DMS79 treated with DMSO at 0.1 percent for 48 hours (cell line): ENCODE measurements around the gene FBXL13.
"Not testable (repeated sequence)": the region's sequence is repeated elsewhere in the genome, so short reads cannot be mapped to it uniquely, and the experiment has no call there.

Experiments used
- DNase-seq: peaks from one replicate; lab custom pipeline; 2025; lab: John Stamatoyannopoulos, UW

Gene FBXL13

GRCh38 chr7:103079836-103080235 is 5.2 kb upstream of the FBXL13 start:
- no peak for DNase-seq

GRCh38 chr7:103078226-103078625 is 3.6 kb upstream of the FBXL13 start:
- DNase-seq, result not testable (repeated sequence)

- no peak for DNase-seq
Measured at GRCh38 chr7:103077318-103077717, 2.7 kb upstream of the FBXL13 start.

GRCh38 chr7:103076764-103077163 is 2.2 kb upstream of the FBXL13 start:
- DNase-seq, result no peak

- peak; percentile 34 for DNase-seq
Measured at GRCh38 chr7:103075337-103075918, 832 bp upstream of the FBXL13 start.

- DNase-seq, result no peak
Measured at GRCh38 chr7:103073989-103074518, 542 bp downstream of the FBXL13 start.

- no peak for DNase-seq
Measured at GRCh38 chr7:103071000-103071399, 3.6 kb downstream of the FBXL13 start.

GRCh38 chr7:103068414-103069403 is 5.9 kb downstream of the FBXL13 start:
- DNase-seq, result no peak

GRCh38 chr7:103065667-103066066 is 8.9 kb downstream of the FBXL13 start:
- no peak for DNase-seq

- DNase-seq, result no peak
Measured at GRCh38 chr7:103063895-103064294, 10.7 kb downstream of the FBXL13 start.

- no peak for DNase-seq
Measured at GRCh38 chr7:103059471-103059870, 15.1 kb downstream of the FBXL13 start.

- no peak for DNase-seq
Measured at GRCh38 chr7:103058122-103058521, 16.5 kb downstream of the FBXL13 start.

- DNase-seq, result not testable (repeated sequence)
Measured at GRCh38 chr7:103056006-103056405, 18.6 kb downstream of the FBXL13 start.

GRCh38 chr7:103051519-103051918 is 23.1 kb downstream of the FBXL13 start:
- DNase-seq, result no peak

GRCh38 chr7:103048833-103049232 is 25.8 kb downstream of the FBXL13 start:
- no peak for DNase-seq

GRCh38 chr7:103041815-103042214 is 32.8 kb downstream of the FBXL13 start:
- DNase-seq, result not testable (repeated sequence)

GRCh38 chr7:103037823-103038739 is 36.5 kb downstream of the FBXL13 start:
- DNase-seq, result not testable (repeated sequence)

GRCh38 chr7:103037476-103037822 is 37.1 kb downstream of the FBXL13 start:
- no peak for DNase-seq

- not testable (repeated sequence) for DNase-seq
Measured at GRCh38 chr7:103034318-103034717, 40.3 kb downstream of the FBXL13 start.

- DNase-seq, result no peak
Measured at GRCh38 chr7:103031781-103032180, 42.8 kb downstream of the FBXL13 start.

- DNase-seq, result no peak
Measured at GRCh38 chr7:103031024-103031423, 43.6 kb downstream of the FBXL13 start.

GRCh38 chr7:103025341-103025740 is 49.3 kb downstream of the FBXL13 start:
- DNase-seq, result no peak
